Measurements from ENCODE around the gene MDGA2. TPM values are rescaled to one million over a fixed set of nuclear protein-coding genes. Genes with fewer than 3 reads are reported as not detected.
"Not testable (repeated sequence)": the region's sequence is repeated elsewhere in the genome, so short reads cannot be mapped to it uniquely, and the experiment has no call there.

Gene MDGA2
- total RNA-seq, 1 experiment from 2014 or later = not detected

GRCh38 chr14:47651337-47651736 lies 24.1 kb downstream of the MDGA2 start:
- TF ChIP-seq CTCF (IDR thresholded peaks at IDR 0.05; ENCODE audit: unreplicated experiment) = no peak
- DNase-seq = no peak
- BruUV-seq (replicated peaks) = no TSS peak
- intact Hi-C loops (cut with micrococcal nuclease; ENCODE audit: unreplicated experiment) = no loop called here
- H3K4me1 Mint-ChIP-seq (ENCODE audit: low read depth, unreplicated experiment) = no peaks in the 10 kb centered on the region
- peaks cover 4% of the 10 kb centered on the region for H3K9me3 Mint-ChIP-seq (ENCODE audit: low read depth, unreplicated experiment)
- no peaks in the 10 kb centered on the region for H3K36me3 Mint-ChIP-seq (ENCODE audit: insufficient read depth, unreplicated experiment)
- H3K27me3 Mint-ChIP-seq (ENCODE audit: unreplicated experiment) = no peaks in the 10 kb centered on the region
- H3K27ac Mint-ChIP-seq (ENCODE audit: unreplicated experiment) = no peak overlapping the region
- CTCF ChIA-PET = no interaction called here
- no peak overlapping the region for H3K4me3 Mint-ChIP-seq (ENCODE audit: low read depth, unreplicated experiment)

- no peaks in the 10 kb centered on the region for H3K27me3 Mint-ChIP-seq (ENCODE audit: unreplicated experiment)
Observed at GRCh38 chr14:47637753-47638152, 37.7 kb downstream of the MDGA2 start.

GRCh38 chr14:47626151-47627035 lies 49.0 kb downstream of the MDGA2 start:
- no peaks in the 10 kb centered on the region for H3K4me1 Mint-ChIP-seq (ENCODE audit: low read depth, unreplicated experiment)
- no peak for DNase-seq
- no peak for TF ChIP-seq CTCF (IDR thresholded peaks at IDR 0.05; ENCODE audit: unreplicated experiment)
- no TSS peak for BruUV-seq (replicated peaks)
- no peaks in the 10 kb centered on the region for H3K27me3 Mint-ChIP-seq (ENCODE audit: unreplicated experiment)
- H3K4me3 Mint-ChIP-seq (ENCODE audit: low read depth, unreplicated experiment) = no peak overlapping the region
- peaks cover 9% of the 10 kb centered on the region for H3K9me3 Mint-ChIP-seq (ENCODE audit: low read depth, unreplicated experiment)
- no peak overlapping the region for H3K27ac Mint-ChIP-seq (ENCODE audit: unreplicated experiment)
- CTCF ChIA-PET = no interaction called here
- intact Hi-C loops (cut with micrococcal nuclease; ENCODE audit: unreplicated experiment) = no loop called here
- H3K36me3 Mint-ChIP-seq (ENCODE audit: insufficient read depth, unreplicated experiment) = no peaks in the 10 kb centered on the region

More at GRCh38 chr14:47637753-47638152, 37.7 kb downstream of the MDGA2 start:
- Mint-ChIP-seq H3K9me3 (ENCODE audit: low read depth, unreplicated experiment) (peaks cover 10% of the 10 kb centered on the region), H3K27ac (ENCODE audit: unreplicated experiment) (no peak overlapping the region), H3K36me3 (ENCODE audit: insufficient read depth, unreplicated experiment) (no peaks in the 10 kb centered on the region), H3K4me3 (ENCODE audit: low read depth, unreplicated experiment) (no peak overlapping the region), H3K4me1 (ENCODE audit: low read depth, unreplicated experiment) (no peaks in the 10 kb centered on the region)
- CTCF ChIA-PET = no interaction called here
- no peak for DNase-seq
- no TSS peak for BruUV-seq (replicated peaks)
- no peak for TF ChIP-seq CTCF (IDR thresholded peaks at IDR 0.05; ENCODE audit: unreplicated experiment)
- intact Hi-C loops (cut with micrococcal nuclease; ENCODE audit: unreplicated experiment) = no loop called here

GRCh38 chr14:47624126-47624525 lies 51.3 kb downstream of the MDGA2 start:
- BruUV-seq (replicated peaks); H3K27ac Mint-ChIP-seq (ENCODE audit: unreplicated experiment); H3K9me3 Mint-ChIP-seq (ENCODE audit: low read depth, unreplicated experiment); H3K27me3 Mint-ChIP-seq (ENCODE audit: unreplicated experiment); DNase-seq; H3K36me3 Mint-ChIP-seq (ENCODE audit: insufficient read depth, unreplicated experiment); H3K4me3 Mint-ChIP-seq (ENCODE audit: low read depth, unreplicated experiment); intact Hi-C loops (cut with micrococcal nuclease; ENCODE audit: unreplicated experiment); CTCF ChIA-PET; H3K4me1 Mint-ChIP-seq (ENCODE audit: low read depth, unreplicated experiment): not testable (repeated sequence)

- Mint-ChIP-seq H3K4me1 (ENCODE audit: low read depth, unreplicated experiment) (no peaks in the 10 kb centered on the region), H3K27ac (ENCODE audit: unreplicated experiment) (no peak overlapping the region), H3K27me3 (ENCODE audit: unreplicated experiment) (no peaks in the 10 kb centered on the region), H3K36me3 (ENCODE audit: insufficient read depth, unreplicated experiment) (no peaks in the 10 kb centered on the region), H3K9me3 (ENCODE audit: low read depth, unreplicated experiment) (peaks cover 5% of the 10 kb centered on the region), H3K4me3 (ENCODE audit: low read depth, unreplicated experiment) (no peak overlapping the region)
- CTCF ChIA-PET = no interaction called here
- TF ChIP-seq CTCF (IDR thresholded peaks at IDR 0.05; ENCODE audit: unreplicated experiment) = no peak
- no peak for DNase-seq
- no TSS peak for BruUV-seq (replicated peaks)
- intact Hi-C loops (cut with micrococcal nuclease; ENCODE audit: unreplicated experiment) = no loop called here
Observed at GRCh38 chr14:47619392-47619791, 56.0 kb downstream of the MDGA2 start.
